Measurements from ENCODE around the gene DPYSL5. TPM values are rescaled to one million over a fixed set of nuclear protein-coding genes. Genes with fewer than 3 reads are reported as not detected.

Gene DPYSL5
- total and polyA plus RNA-seq, 4 donors = not detected

- Histone ChIP-seq H3K27ac (ENCODE audit: low read depth in 1 of 2, low read length in 2 of 2) (peak overlapping the region in 1 of 2 donors; percentile 4), H3K4me1 (ENCODE audit: control insufficient read depth in 4 of 4, insufficient read depth in 4 of 4, low read length in 3 of 4) (peaks cover 6 to 24% (median 19%) of the 10 kb centered on the region in 4 donors), H3K9me3 (ENCODE audit: control insufficient read depth in 4 of 4, low read length in 3 of 4) (no peaks in the 10 kb centered on the region), H3K36me3 (ENCODE audit: control insufficient read depth in 4 of 4, insufficient read depth in 3 of 4, low read depth in 1 of 4, low read length in 3 of 4) (no peaks in the 10 kb centered on the region), H3K4me3 (ENCODE audit: low read depth in 1 of 3, low read length in 3 of 3) (peak overlapping the region in 1 of 3 donors; percentile 95), H3K27me3 (ENCODE audit: control insufficient read depth in 4 of 4, insufficient read depth in 4 of 4, low read length in 3 of 4) (no peaks in the 10 kb centered on the region), H3K9ac (ENCODE audit: low read depth in 1 of 2, low read length in 2 of 2) (no peak overlapping the region)
- TF ChIP-seq ATF3 (IDR thresholded peaks at IDR 0.05) (no peak), FOXA1 (IDR thresholded peaks at IDR 0.05) (no peak), YY1 (IDR thresholded peaks at IDR 0.05) (peak; percentile 25), HNF4A (conservative IDR thresholded peaks at IDR 0.05) (peak in 1 of 2 donors; percentile 41), MAX (IDR thresholded peaks at IDR 0.05) (no peak), CTCF (IDR thresholded peaks at IDR 0.05; ENCODE audit: low read depth, low read length, missing input control) (no peak), RAD21 (IDR thresholded peaks at IDR 0.05) (peak; percentile 5 to 10), TAF1 (conservative IDR thresholded peaks at IDR 0.05) (no peak), RXRA (IDR thresholded peaks at IDR 0.05) (peak in 1 of 2 donors; percentile 26), NR2F2 (IDR thresholded peaks at IDR 0.05) (no peak), EGR1 (IDR thresholded peaks at IDR 0.05; ENCODE audit: low read depth in 2 of 2) (no peak), GABPA (IDR thresholded peaks at IDR 0.05 in 1 of 2, conservative IDR thresholded peaks at IDR 0.05 in 1 of 2) (no peak), FOXA2 (IDR thresholded peaks at IDR 0.05) (no peak), SP1 (IDR thresholded peaks at IDR 0.05) (no peak), JUND (IDR thresholded peaks at IDR 0.05) (no peak), REST (IDR thresholded peaks at IDR 0.05) (no peak)
- 49% methylated on average over 9 of the region's 9 CpGs for WGBS
- no peak for DNase-seq (ENCODE audit: low spot score)
Observed at GRCh38 chr2:26971911-26972786, 124.2 kb downstream of the DPYSL5 start.

- WGBS = 94% methylated on average over 5 of the region's 5 CpGs
- no peak overlapping the region for H3K9ac ChIP-seq (ENCODE audit: low read depth in 1 of 2, low read length in 2 of 2)
- no peak overlapping the region for H3K27ac ChIP-seq (ENCODE audit: low read depth in 1 of 2, low read length in 2 of 2)
- no peaks in the 10 kb centered on the region for H3K9me3 ChIP-seq (ENCODE audit: control insufficient read depth in 4 of 4, low read length in 3 of 4)
- H3K4me3 ChIP-seq (ENCODE audit: low read depth in 1 of 3, low read length in 3 of 3) = no peak overlapping the region
- H3K27me3 ChIP-seq (ENCODE audit: control insufficient read depth in 4 of 4, insufficient read depth in 4 of 4, low read length in 3 of 4) = no peaks in the 10 kb centered on the region
- H3K4me1 ChIP-seq (ENCODE audit: control insufficient read depth in 4 of 4, insufficient read depth in 4 of 4, low read length in 3 of 4) = peaks cover 6 to 41% (median 33%) of the 10 kb centered on the region in 4 donors
- no peaks in the 10 kb centered on the region for H3K36me3 ChIP-seq (ENCODE audit: control insufficient read depth in 4 of 4, insufficient read depth in 3 of 4, low read depth in 1 of 4, low read length in 3 of 4)
- no peak for DNase-seq (ENCODE audit: low spot score)
- TF ChIP-seq YY1 (IDR thresholded peaks at IDR 0.05) = no peak
- TF ChIP-seq GABPA (IDR thresholded peaks at IDR 0.05 in 1 of 2, conservative IDR thresholded peaks at IDR 0.05 in 1 of 2) = no peak
- TF ChIP-seq REST (IDR thresholded peaks at IDR 0.05) = no peak
- TF ChIP-seq RXRA (IDR thresholded peaks at IDR 0.05) = no peak
- TF ChIP-seq HNF4G (IDR thresholded peaks at IDR 0.05) = no peak
- TF ChIP-seq HNF4A (conservative IDR thresholded peaks at IDR 0.05) = no peak
- no peak for TF ChIP-seq TAF1 (conservative IDR thresholded peaks at IDR 0.05)
- TF ChIP-seq SP1 (IDR thresholded peaks at IDR 0.05) = no peak
- no peak for TF ChIP-seq MAX (IDR thresholded peaks at IDR 0.05)
- TF ChIP-seq NR2F2 (IDR thresholded peaks at IDR 0.05) = no peak
- TF ChIP-seq CTCF (IDR thresholded peaks at IDR 0.05; ENCODE audit: low read depth, low read length, missing input control) = no peak
- TF ChIP-seq JUND (IDR thresholded peaks at IDR 0.05) = no peak
- no peak for TF ChIP-seq FOXA1 (IDR thresholded peaks at IDR 0.05)
- TF ChIP-seq EGR1 (IDR thresholded peaks at IDR 0.05; ENCODE audit: low read depth in 2 of 2) = no peak
- TF ChIP-seq FOXA2 (IDR thresholded peaks at IDR 0.05) = no peak
Observed at GRCh38 chr2:26974352-26974751, 126.4 kb downstream of the DPYSL5 start.

All from liver (tissue), 9 donors.